ENCODE data around the gene ZNF662.

DNA sequence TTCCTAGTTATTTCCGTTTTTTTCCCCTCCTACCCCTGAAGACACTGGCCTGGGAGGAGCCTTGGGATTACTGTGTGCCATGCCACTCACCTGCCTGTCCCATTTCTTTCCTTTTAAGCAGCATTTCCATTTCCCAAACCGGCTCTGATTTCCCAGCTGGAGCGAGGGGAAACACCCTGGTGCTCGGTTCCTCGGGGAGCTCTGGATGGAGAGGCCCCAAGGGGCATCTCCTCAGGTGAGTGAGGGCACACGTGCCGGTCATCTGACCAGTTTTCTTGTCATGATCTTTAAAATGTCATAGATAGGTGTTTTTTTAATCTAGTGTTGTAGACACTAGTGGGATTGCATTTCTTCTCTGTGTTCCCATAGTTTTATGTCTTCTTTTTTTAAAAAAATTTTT is 2.7 kb downstream of the ZNF662 start:
- TF ChIP-seq, protein P1, sequence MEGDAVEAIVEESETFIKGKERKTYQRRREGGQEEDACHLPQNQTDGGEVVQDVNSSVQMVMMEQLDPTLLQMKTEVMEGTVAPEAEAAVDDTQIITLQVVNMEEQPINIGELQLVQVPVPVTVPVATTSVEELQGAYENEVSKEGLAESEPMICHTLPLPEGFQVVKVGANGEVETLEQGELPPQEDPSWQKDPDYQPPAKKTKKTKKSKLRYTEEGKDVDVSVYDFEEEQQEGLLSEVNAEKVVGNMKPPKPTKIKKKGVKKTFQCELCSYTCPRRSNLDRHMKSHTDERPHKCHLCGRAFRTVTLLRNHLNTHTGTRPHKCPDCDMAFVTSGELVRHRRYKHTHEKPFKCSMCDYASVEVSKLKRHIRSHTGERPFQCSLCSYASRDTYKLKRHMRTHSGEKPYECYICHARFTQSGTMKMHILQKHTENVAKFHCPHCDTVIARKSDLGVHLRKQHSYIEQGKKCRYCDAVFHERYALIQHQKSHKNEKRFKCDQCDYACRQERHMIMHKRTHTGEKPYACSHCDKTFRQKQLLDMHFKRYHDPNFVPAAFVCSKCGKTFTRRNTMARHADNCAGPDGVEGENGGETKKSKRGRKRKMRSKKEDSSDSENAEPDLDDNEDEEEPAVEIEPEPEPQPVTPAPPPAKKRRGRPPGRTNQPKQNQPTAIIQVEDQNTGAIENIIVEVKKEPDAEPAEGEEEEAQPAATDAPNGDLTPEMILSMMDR (IDR thresholded peaks at IDR 0.05) = no peak
- no peak for TF ChIP-seq NFYB (CRISPR knock-in tag; conservative IDR thresholded peaks at IDR 0.05; ENCODE audit: low read depth)
- TF ChIP-seq MXD4 (CRISPR knock-in tag; IDR thresholded peaks at IDR 0.05; ENCODE audit: borderline replicate concordance) = no peak
- no peak for TF ChIP-seq ATF2 (CRISPR knock-in tag; IDR thresholded peaks at IDR 0.05; ENCODE audit: borderline replicate concordance, low read depth)
- TF ChIP-seq, protein P2, sequence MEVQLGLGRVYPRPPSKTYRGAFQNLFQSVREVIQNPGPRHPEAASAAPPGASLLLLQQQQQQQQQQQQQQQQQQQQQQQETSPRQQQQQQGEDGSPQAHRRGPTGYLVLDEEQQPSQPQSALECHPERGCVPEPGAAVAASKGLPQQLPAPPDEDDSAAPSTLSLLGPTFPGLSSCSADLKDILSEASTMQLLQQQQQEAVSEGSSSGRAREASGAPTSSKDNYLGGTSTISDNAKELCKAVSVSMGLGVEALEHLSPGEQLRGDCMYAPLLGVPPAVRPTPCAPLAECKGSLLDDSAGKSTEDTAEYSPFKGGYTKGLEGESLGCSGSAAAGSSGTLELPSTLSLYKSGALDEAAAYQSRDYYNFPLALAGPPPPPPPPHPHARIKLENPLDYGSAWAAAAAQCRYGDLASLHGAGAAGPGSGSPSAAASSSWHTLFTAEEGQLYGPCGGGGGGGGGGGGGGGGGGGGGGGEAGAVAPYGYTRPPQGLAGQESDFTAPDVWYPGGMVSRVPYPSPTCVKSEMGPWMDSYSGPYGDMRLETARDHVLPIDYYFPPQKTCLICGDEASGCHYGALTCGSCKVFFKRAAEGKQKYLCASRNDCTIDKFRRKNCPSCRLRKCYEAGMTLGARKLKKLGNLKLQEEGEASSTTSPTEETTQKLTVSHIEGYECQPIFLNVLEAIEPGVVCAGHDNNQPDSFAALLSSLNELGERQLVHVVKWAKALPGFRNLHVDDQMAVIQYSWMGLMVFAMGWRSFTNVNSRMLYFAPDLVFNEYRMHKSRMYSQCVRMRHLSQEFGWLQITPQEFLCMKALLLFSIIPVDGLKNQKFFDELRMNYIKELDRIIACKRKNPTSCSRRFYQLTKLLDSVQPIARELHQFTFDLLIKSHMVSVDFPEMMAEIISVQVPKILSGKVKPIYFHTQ (CRISPR knock-in tag; IDR thresholded peaks at IDR 0.05) = no peak
- TF ChIP-seq ATF1 (CRISPR knock-in tag; IDR thresholded peaks at IDR 0.05) = no peak
- TF ChIP-seq, protein P3, sequence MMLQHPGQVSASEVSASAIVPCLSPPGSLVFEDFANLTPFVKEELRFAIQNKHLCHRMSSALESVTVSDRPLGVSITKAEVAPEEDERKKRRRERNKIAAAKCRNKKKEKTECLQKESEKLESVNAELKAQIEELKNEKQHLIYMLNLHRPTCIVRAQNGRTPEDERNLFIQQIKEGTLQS (CRISPR knock-in tag; conservative IDR thresholded peaks at IDR 0.05) = no peak
- TF ChIP-seq, protein P4, sequence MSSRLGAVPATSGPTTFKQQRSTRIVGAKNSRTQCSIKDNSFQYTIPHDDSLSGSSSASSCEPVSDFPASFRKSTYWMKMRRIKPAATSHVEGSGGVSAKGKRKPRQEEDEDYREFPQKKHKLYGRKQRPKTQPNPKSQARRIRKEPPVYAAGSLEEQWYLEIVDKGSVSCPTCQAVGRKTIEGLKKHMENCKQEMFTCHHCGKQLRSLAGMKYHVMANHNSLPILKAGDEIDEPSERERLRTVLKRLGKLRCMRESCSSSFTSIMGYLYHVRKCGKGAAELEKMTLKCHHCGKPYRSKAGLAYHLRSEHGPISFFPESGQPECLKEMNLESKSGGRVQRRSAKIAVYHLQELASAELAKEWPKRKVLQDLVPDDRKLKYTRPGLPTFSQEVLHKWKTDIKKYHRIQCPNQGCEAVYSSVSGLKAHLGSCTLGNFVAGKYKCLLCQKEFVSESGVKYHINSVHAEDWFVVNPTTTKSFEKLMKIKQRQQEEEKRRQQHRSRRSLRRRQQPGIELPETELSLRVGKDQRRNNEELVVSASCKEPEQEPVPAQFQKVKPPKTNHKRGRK (CRISPR knock-in tag; IDR thresholded peaks at IDR 0.05; ENCODE audit: borderline replicate concordance) = no peak
- TF ChIP-seq ESRRA (CRISPR knock-in tag; IDR thresholded peaks at IDR 0.05; ENCODE audit: borderline replicate concordance) = no peak
- no peak for TF ChIP-seq CBFB (CRISPR knock-in tag; IDR thresholded peaks at IDR 0.05; ENCODE audit: low read depth)
- no peak for TF ChIP-seq GRHL2 (CRISPR knock-in tag; IDR thresholded peaks at IDR 0.05; ENCODE audit: insufficient replicate concordance, severe bottlenecking)
- TF ChIP-seq ZNF281 (CRISPR knock-in tag; IDR thresholded peaks at IDR 0.05) = no peak
- no peak for TF ChIP-seq SP1 (CRISPR knock-in tag; conservative IDR thresholded peaks at IDR 0.05)
- no peak for TF ChIP-seq MAX (CRISPR knock-in tag; IDR thresholded peaks at IDR 0.05)
